B cell (primary cell): Measurements from ENCODE around the gene HNF1B.

Experiments
- EZH2 ChIP-seq: IDR thresholded peaks from 2 replicates; pipeline ENCODE4 v1.6.1; 2012; ENCODE audit warnings: borderline replicate concordance, low read depth, mild to moderate bottlenecking, moderate library complexity, low read length; ENCODE audit not compliant: insufficient read depth, poor library complexity, severe bottlenecking
- TF ChIP-seq, protein P1 (sequence below): fragments of 200-600 bp; IDR thresholded peaks from one replicate; pipeline ENCODE4 v1.8.0; 2022; ENCODE audit warnings: antibody characterized with exemption, mild to moderate bottlenecking

DNA sequence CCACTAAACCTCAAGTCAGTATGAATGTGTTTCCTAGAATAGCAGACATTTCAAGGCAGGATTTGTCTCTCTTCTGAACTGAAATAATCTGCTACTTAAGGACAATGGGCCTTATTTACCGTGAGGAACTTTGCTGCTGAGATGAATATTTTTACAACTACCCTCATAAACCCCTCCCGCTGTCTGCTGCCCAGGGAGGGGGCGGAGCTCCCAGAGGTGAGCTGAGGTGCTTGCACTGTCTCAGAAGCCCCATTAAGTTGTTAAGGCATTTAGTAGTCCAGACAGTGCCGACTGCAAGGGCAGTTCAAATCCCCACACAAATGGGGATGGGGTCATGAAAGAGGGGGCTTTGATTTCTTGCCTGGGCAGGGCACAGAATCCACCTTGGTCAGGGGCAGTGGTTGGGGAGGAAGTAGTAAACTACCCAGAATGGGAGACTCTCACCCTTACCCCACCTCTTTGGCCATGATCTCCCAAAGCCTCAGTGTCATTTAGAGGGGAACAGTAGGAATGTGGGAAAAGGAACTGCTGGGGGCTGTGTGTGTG is 19.2 kb downstream of the HNF1B start:
- TF ChIP-seq, protein P1, sequence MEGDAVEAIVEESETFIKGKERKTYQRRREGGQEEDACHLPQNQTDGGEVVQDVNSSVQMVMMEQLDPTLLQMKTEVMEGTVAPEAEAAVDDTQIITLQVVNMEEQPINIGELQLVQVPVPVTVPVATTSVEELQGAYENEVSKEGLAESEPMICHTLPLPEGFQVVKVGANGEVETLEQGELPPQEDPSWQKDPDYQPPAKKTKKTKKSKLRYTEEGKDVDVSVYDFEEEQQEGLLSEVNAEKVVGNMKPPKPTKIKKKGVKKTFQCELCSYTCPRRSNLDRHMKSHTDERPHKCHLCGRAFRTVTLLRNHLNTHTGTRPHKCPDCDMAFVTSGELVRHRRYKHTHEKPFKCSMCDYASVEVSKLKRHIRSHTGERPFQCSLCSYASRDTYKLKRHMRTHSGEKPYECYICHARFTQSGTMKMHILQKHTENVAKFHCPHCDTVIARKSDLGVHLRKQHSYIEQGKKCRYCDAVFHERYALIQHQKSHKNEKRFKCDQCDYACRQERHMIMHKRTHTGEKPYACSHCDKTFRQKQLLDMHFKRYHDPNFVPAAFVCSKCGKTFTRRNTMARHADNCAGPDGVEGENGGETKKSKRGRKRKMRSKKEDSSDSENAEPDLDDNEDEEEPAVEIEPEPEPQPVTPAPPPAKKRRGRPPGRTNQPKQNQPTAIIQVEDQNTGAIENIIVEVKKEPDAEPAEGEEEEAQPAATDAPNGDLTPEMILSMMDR = no peak
- no peak for TF ChIP-seq EZH2
